ENCODE results near the gene STXBP3. TPM values are rescaled to one million over a fixed set of nuclear protein-coding genes. Genes with fewer than 3 reads are reported as not detected.
"Not testable (repeated sequence)": the region's sequence is repeated elsewhere in the genome, so short reads cannot be mapped to it uniquely, and the experiment has no call there.

STXBP3 gene
- total and polyA plus RNA-seq, 5 donors from 2014 or later: 43.5 to 71.8 (median 55.6) TPM

DNA sequence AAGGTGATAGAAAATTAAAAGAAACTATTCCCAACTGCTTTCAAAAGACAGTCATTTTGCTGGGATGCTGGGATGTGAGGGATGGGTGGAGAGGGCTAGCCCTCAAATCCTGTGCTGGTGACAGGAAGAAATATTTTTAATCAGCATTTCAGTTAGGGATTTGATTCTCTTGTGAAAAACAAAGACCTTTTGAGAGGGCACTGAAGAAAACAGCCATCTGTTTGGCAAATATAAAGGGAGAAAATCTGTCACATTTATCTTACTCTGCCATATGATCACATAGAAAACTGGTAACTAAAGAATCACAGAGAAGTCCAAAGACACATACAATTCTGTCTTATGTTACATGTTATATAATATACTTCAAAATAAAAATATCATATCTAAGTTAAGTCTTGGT, 12.3 kb downstream of the STXBP3 start:
- Mint-ChIP-seq H3K9me3 (no peaks in the 10 kb centered on the region), H3K27me3 (no peaks in the 10 kb centered on the region), H3K36me3 (peaks cover 35% of the 10 kb centered on the region), H3K4me3 (peak overlapping the region in 1 of 4 donors; percentile 73), H3K4me1 (peaks cover 12 to 28% (median 19%) of the 10 kb centered on the region in 4 donors), H3K27ac (peak overlapping the region in 1 of 3 donors; percentile 78)
- DNase-seq: no peak
- Histone ChIP-seq H3K4me3 (ENCODE audit: low read depth, low read length) (no peak overlapping the region), H3K27me3 (ENCODE audit: control insufficient read depth, insufficient read depth, low read length) (no peaks in the 10 kb centered on the region), H3K9me3 (ENCODE audit: control insufficient read depth in 2 of 2, low read length in 2 of 2) (no peaks in the 10 kb centered on the region), H3K36me3 (ENCODE audit: control insufficient read depth, insufficient read depth, low read length) (peaks cover 84% of the 10 kb centered on the region), H3K27ac (ENCODE audit: insufficient read depth, low read length, poor library complexity, severe bottlenecking) (no peak overlapping the region), H3K4me1 (ENCODE audit: control insufficient read depth, insufficient read depth, low read length, poor library complexity, severe bottlenecking) (no peaks in the 10 kb centered on the region)
- ATAC-seq (ENCODE audit: low read depth in 2 of 2): no peak

DNA sequence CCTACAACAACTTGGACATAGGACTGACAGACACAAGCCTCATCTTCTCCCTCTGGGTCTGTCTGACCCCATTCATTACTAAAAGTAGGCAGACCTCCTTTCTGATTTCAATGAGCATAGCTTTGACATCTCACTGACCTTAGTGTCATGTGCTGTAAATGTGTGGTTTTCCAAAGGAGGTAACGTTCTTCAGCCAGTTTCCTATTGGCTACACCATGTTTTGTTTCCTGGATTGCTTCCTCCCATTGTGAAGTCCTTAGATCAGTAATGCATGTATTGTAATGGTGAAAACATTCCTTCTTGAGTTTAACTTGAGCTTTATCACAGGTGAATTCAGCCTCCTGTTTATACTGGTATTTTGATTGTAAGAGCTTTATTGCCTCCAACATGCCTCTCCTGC, 20.6 kb downstream of the STXBP3 start:
- Histone ChIP-seq H3K36me3 (ENCODE audit: control insufficient read depth, insufficient read depth, low read length) (peaks cover 55% of the 10 kb centered on the region), H3K9me3 (ENCODE audit: control insufficient read depth in 2 of 2, low read length in 2 of 2) (no peaks in the 10 kb centered on the region)
- ATAC-seq (ENCODE audit: low read depth in 2 of 2): no peak

DNA sequence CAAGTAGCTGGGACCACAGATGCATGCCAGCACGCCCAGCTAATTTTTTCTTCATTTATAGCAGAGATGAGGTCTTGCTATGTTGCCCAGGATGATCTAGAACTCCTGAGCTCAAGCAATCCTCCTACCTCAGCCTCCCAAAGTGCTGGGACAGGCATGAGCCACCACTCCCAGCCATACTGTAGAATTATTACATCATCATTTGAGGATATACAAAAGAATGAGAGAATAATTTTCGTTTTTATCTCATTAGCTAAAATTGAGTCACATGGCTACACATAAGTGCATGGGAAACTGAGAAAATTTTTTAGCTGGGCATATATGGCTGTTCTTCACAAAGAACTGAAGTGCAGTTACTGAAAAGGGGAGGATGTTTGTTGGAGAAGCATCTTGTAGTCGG, 21.2 kb downstream of the STXBP3 start:
- H3K27ac Mint-ChIP-seq: no peak overlapping the region
- Histone ChIP-seq H3K4me3 (ENCODE audit: low read depth, low read length) (no peak overlapping the region), H3K27me3 (ENCODE audit: control insufficient read depth, insufficient read depth, low read length) (no peaks in the 10 kb centered on the region), H3K27ac (ENCODE audit: insufficient read depth, low read length, poor library complexity, severe bottlenecking) (no peak overlapping the region), H3K9me3 (ENCODE audit: control insufficient read depth in 2 of 2, low read length in 2 of 2) (no peaks in the 10 kb centered on the region), H3K36me3 (ENCODE audit: control insufficient read depth, insufficient read depth, low read length) (peaks cover 52% of the 10 kb centered on the region), H3K4me1 (ENCODE audit: control insufficient read depth, insufficient read depth, low read length, poor library complexity, severe bottlenecking) (no peaks in the 10 kb centered on the region)
- H3K4me1 Mint-ChIP-seq: peaks cover 6 to 16% (median 12%) of the 10 kb centered on the region in 4 donors
- H3K27me3 Mint-ChIP-seq: no peaks in the 10 kb centered on the region
- ATAC-seq (ENCODE audit: low read depth in 2 of 2) (no peak), DNase-seq (no peak)
- H3K4me3 Mint-ChIP-seq: no peak overlapping the region
- H3K36me3 Mint-ChIP-seq: peaks cover 37% of the 10 kb centered on the region
- no peaks in the 10 kb centered on the region for H3K9me3 Mint-ChIP-seq

More for the DNA sequence above, 20.6 kb downstream of the STXBP3 start:
- Mint-ChIP-seq H3K27me3 (no peaks in the 10 kb centered on the region), H3K9me3 (no peaks in the 10 kb centered on the region), H3K36me3 (peaks cover 40% of the 10 kb centered on the region), H3K27ac (no peak overlapping the region), H3K4me1 (peaks cover 6 to 19% (median 13%) of the 10 kb centered on the region in 4 donors), H3K4me3 (no peak overlapping the region)
- H3K27ac ChIP-seq (ENCODE audit: insufficient read depth, low read length, poor library complexity, severe bottlenecking): no peak overlapping the region
- H3K4me1 ChIP-seq (ENCODE audit: control insufficient read depth, insufficient read depth, low read length, poor library complexity, severe bottlenecking): no peaks in the 10 kb centered on the region
- H3K4me3 ChIP-seq (ENCODE audit: low read depth, low read length): no peak overlapping the region
- DNase-seq: no peak
- no peaks in the 10 kb centered on the region for H3K27me3 ChIP-seq (ENCODE audit: control insufficient read depth, insufficient read depth, low read length)

DNA sequence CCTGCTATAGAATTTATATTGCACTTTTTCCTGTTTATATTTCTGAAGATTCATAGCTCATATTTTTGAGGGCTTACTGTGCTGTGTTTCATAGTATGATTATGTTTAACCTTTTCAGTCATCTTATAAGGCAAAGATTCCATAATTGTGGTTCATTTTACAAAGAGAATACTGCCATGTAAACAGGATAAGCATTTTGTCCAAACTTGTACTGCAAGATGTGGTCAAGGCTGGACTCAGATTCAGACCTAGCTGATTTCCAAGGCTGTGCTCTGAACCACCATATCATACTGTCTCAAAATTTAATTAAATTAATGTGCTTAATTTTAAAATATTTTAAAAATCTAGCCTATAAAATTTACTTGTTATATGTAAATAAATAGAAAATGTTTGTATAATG, 31.4 kb downstream of the STXBP3 start:
- Mint-ChIP-seq H3K27ac (peak overlapping the region in 1 of 3 donors; percentile 52), H3K36me3 (peaks cover 51% of the 10 kb centered on the region), H3K9me3 (no peaks in the 10 kb centered on the region), H3K4me1 (peaks cover 0 to 16% (median 6%) of the 10 kb centered on the region in 4 donors), H3K27me3 (no peaks in the 10 kb centered on the region), H3K4me3 (no peak overlapping the region)
- H3K36me3 ChIP-seq (ENCODE audit: control insufficient read depth, insufficient read depth, low read length): peaks cover 82% of the 10 kb centered on the region
- DNase-seq (no peak), ATAC-seq (ENCODE audit: low read depth in 2 of 2) (no peak)
- H3K4me3 ChIP-seq (ENCODE audit: low read depth, low read length): no peak overlapping the region
- no peaks in the 10 kb centered on the region for H3K9me3 ChIP-seq (ENCODE audit: control insufficient read depth in 2 of 2, low read length in 2 of 2)
- H3K27me3 ChIP-seq (ENCODE audit: control insufficient read depth, insufficient read depth, low read length): no peaks in the 10 kb centered on the region
- no peak overlapping the region for H3K27ac ChIP-seq (ENCODE audit: insufficient read depth, low read length, poor library complexity, severe bottlenecking)
- H3K4me1 ChIP-seq (ENCODE audit: control insufficient read depth, insufficient read depth, low read length, poor library complexity, severe bottlenecking): no peaks in the 10 kb centered on the region

DNA sequence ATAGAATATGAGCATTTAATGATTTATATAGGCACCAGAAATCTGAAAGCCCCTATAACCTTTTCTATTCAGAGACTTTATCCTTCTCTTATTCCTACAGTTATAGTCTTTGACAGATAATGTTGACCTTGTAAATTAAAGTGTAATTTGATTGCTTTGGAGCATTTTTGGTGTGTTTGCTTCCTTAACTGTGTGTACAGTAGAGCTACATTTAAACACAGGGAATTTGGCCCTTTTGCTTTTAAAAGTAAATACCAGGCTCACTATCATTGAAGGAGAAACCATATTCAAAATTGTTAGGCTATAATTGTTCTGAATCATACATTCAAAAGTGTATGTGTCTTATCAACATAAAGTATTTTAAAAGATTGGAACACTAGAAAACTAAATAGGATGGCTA, 33.0 kb downstream of the STXBP3 start:
- H3K27me3 ChIP-seq (ENCODE audit: control insufficient read depth, insufficient read depth, low read length): no peaks in the 10 kb centered on the region
- H3K36me3 Mint-ChIP-seq: peaks cover 59% of the 10 kb centered on the region
- H3K4me3 Mint-ChIP-seq: no peak overlapping the region
- peak overlapping the region in 1 of 3 donors; percentile 11 for H3K27ac Mint-ChIP-seq
- ATAC-seq (ENCODE audit: low read depth in 2 of 2) (no peak), DNase-seq (no peak)
- peaks cover 0 to 16% (median 8%) of the 10 kb centered on the region in 4 donors for H3K4me1 Mint-ChIP-seq
- no peaks in the 10 kb centered on the region for H3K4me1 ChIP-seq (ENCODE audit: control insufficient read depth, insufficient read depth, low read length, poor library complexity, severe bottlenecking)
- H3K9me3 Mint-ChIP-seq: peaks cover 0 to 14% (median 0%) of the 10 kb centered on the region in 7 donors
- H3K4me3 ChIP-seq (ENCODE audit: low read depth, low read length): no peak overlapping the region
- no peaks in the 10 kb centered on the region for H3K27me3 Mint-ChIP-seq
- peaks cover 83% of the 10 kb centered on the region for H3K36me3 ChIP-seq (ENCODE audit: control insufficient read depth, insufficient read depth, low read length)
- peaks cover 0 to 2% of the 10 kb centered on the region in 2 experiments for H3K9me3 ChIP-seq (ENCODE audit: control insufficient read depth in 2 of 2, low read length in 2 of 2)
- H3K27ac ChIP-seq (ENCODE audit: insufficient read depth, low read length, poor library complexity, severe bottlenecking): no peak overlapping the region

DNA sequence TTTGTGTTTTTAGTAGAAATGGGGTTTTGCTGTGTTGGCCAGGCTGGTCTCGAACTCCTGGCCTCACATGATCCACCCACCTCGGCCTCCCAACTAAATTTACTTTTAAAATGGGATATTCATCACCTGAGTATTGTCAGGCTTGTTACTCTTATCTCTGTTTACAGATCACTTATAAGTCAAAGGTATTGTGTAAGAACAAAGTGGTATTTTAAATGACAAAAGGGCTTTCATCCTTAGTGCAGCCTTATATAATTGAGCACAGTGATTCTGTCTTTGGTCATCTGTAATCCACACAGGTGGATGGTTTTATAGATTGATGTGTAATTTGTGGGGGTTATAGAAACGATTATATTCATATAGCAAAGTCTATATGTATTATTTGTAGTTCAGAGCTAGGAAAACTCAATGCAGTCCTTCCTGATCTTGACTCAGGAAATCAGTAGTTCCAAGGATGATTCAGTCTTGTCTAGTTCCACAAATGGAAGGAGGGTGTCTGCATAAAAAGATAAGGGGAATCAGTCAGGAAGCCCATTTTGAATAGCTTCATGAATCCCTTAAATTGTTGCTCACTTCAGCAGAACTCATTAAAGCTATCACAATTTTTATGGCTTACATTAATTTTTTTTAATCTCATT, 34.6 kb downstream of the STXBP3 start:
- H3K36me3 ChIP-seq (ENCODE audit: control insufficient read depth, insufficient read depth, low read length): peaks cover 83% of the 10 kb centered on the region
- Mint-ChIP-seq H3K4me3 (no peak overlapping the region), H3K4me1 (peaks cover 0 to 10% (median 5%) of the 10 kb centered on the region in 4 donors), H3K36me3 (peaks cover 66% of the 10 kb centered on the region), H3K27me3 (no peaks in the 10 kb centered on the region), H3K27ac (no peak overlapping the region), H3K9me3 (peaks cover 0 to 30% (median 5%) of the 10 kb centered on the region in 7 donors)
- H3K27me3 ChIP-seq (ENCODE audit: control insufficient read depth, insufficient read depth, low read length): no peaks in the 10 kb centered on the region
- no peak overlapping the region for H3K4me3 ChIP-seq (ENCODE audit: low read depth, low read length)
- ATAC-seq (ENCODE audit: low read depth in 2 of 2) (no peak), DNase-seq (no peak)
- H3K9me3 ChIP-seq (ENCODE audit: control insufficient read depth in 2 of 2, low read length in 2 of 2): peaks cover 9 to 14% of the 10 kb centered on the region in 2 experiments
- no peak overlapping the region for H3K27ac ChIP-seq (ENCODE audit: insufficient read depth, low read length, poor library complexity, severe bottlenecking)
- H3K4me1 ChIP-seq (ENCODE audit: control insufficient read depth, insufficient read depth, low read length, poor library complexity, severe bottlenecking): no peaks in the 10 kb centered on the region

DNA sequence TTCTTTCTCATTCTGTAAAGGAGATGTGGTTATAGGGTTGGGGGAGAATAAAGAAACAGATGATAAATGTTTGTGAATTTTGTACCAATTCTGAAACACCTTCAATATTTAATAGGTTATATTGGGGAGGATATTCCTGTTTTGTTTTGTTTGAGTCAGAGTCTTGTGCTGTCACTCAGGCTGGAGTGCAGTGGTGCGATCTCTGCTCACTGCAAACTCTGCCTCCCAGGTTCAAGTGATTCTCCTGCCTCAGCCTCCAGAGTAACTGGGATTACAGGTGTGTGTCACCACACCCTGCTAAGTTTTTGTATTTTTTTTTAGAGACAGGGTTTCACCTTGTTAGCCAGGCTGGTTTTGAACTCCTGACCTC, 35.1 kb downstream of the STXBP3 start:
- H3K27me3 Mint-ChIP-seq; H3K4me3 Mint-ChIP-seq; H3K27ac ChIP-seq (ENCODE audit: insufficient read depth, low read length, poor library complexity, severe bottlenecking); H3K4me3 ChIP-seq (ENCODE audit: low read depth, low read length); ATAC-seq (ENCODE audit: low read depth in 2 of 2); DNase-seq; H3K27me3 ChIP-seq (ENCODE audit: control insufficient read depth, insufficient read depth, low read length); H3K4me1 ChIP-seq (ENCODE audit: control insufficient read depth, insufficient read depth, low read length, poor library complexity, severe bottlenecking); H3K27ac Mint-ChIP-seq: not testable (repeated sequence)
- Histone ChIP-seq H3K9me3 (ENCODE audit: control insufficient read depth in 2 of 2, low read length in 2 of 2) (peaks cover 9 to 18% of the 10 kb centered on the region in 2 experiments), H3K36me3 (ENCODE audit: control insufficient read depth, insufficient read depth, low read length) (peaks cover 83% of the 10 kb centered on the region)
- Mint-ChIP-seq H3K4me1 (peaks cover 0 to 10% (median 4%) of the 10 kb centered on the region in 4 donors), H3K36me3 (peaks cover 70% of the 10 kb centered on the region), H3K9me3 (peaks cover 0 to 31% (median 5%) of the 10 kb centered on the region in 7 donors)

DNA sequence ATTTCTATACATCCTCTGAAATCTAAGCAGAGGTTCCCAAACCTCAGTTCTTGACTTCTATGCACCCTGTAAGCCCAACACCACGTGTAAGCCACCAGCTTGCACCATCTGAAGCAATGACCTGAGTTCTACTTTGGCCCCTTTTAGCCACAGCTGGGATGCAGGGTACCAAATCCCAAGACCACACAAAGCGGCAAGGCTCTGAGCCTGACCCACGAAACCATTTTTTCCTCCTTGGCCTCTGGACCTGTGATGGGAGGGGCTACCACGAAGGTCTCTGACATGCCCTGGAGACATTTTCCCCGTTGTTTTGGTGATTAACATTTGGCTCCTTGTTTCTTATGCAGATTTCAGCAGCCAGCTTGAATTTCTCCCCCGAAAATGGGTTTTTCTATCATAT, 38.8 kb downstream of the STXBP3 start:
- Mint-ChIP-seq H3K27ac (peak overlapping the region in 1 of 3 donors; percentile 8), H3K36me3 (peaks cover 70% of the 10 kb centered on the region), H3K4me1 (peaks cover 0 to 4% (median 3%) of the 10 kb centered on the region in 4 donors), H3K9me3 (peaks cover 0 to 31% (median 5%) of the 10 kb centered on the region in 7 donors), H3K4me3 (no peak overlapping the region), H3K27me3 (no peaks in the 10 kb centered on the region)
- Histone ChIP-seq H3K36me3 (ENCODE audit: control insufficient read depth, insufficient read depth, low read length) (peaks cover 68% of the 10 kb centered on the region), H3K27ac (ENCODE audit: insufficient read depth, low read length, poor library complexity, severe bottlenecking) (no peak overlapping the region), H3K9me3 (ENCODE audit: control insufficient read depth in 2 of 2, low read length in 2 of 2) (peaks cover 9 to 18% of the 10 kb centered on the region in 2 experiments), H3K4me3 (ENCODE audit: low read depth, low read length) (no peak overlapping the region), H3K27me3 (ENCODE audit: control insufficient read depth, insufficient read depth, low read length) (no peaks in the 10 kb centered on the region), H3K4me1 (ENCODE audit: control insufficient read depth, insufficient read depth, low read length, poor library complexity, severe bottlenecking) (no peaks in the 10 kb centered on the region)
- DNase-seq: no peak
- no peak for ATAC-seq (ENCODE audit: low read depth in 2 of 2)

All from CD4-positive, CD25-positive, alpha-beta regulatory T cell (primary cell).